H1 (cell line): ENCODE results near the gene COMMD6. TPM values are rescaled to one million over a fixed set of nuclear protein-coding genes. Genes with fewer than 3 reads are reported as not detected.

ENCODE experiments used
- CTCF ChIA-PET: fragments of 300-600 bp; sonication (Branson Sonifier 250); formaldehyde crosslinking; loops from one replicate; lab custom pipeline; 2021; ENCODE audit not compliant: partially characterized antibody; lab: Charles Lee
- POLR2A ChIA-PET: fragments of 300-600 bp; sonication (Branson Sonifier 250); formaldehyde crosslinking; loops from one replicate; lab custom pipeline; 2021; ENCODE audit warnings: inconsistent platforms; ENCODE audit not compliant: partially characterized antibody; lab: Charles Lee
- DNase-seq, 2 experiments: peaks; one replicate each; pipeline versions ENCODE4 v3.0.0 to v3.0.0-alpha.2; 2010 to 2022; ENCODE audit warnings: low spot score in 2 of 2, low read depth in 1 of 2, mixed read lengths in 1 of 2
- FAIRE-seq: peaks from 2 replicates; lab custom pipeline; 2011; peaks lifted over from hg19 to GRCh38; lab: Jason Lieb, UNC
- H2AFZ ChIP-seq: 2 replicates; pipeline ENCODE4 v1.8.1; 2012; ENCODE audit warnings: low read length, inconsistent platforms
- H2AK5ac ChIP-seq: 2 replicates; pipeline ENCODE4 v1.6.1; 2013; ENCODE audit warnings: low read depth, low read length
- H2BK120ac ChIP-seq: replicated peaks from 2 replicates; pipeline ENCODE3; 2013; ENCODE audit warnings: low read depth, low read length, inconsistent platforms
- H2BK12ac ChIP-seq: 2 replicates; pipeline ENCODE4 v1.6.1; 2013; ENCODE audit warnings: low read depth, low read length
- H2BK15ac ChIP-seq: 2 replicates; pipeline ENCODE4 v1.6.1; 2013; ENCODE audit warnings: low read length
- H2BK20ac ChIP-seq: 2 replicates; pipeline ENCODE4 v1.6.1; 2013; ENCODE audit warnings: low read length
- H2BK5ac ChIP-seq: 2 replicates; pipeline ENCODE4 v1.6.1; 2013; ENCODE audit warnings: low read depth, low read length
- H3K14ac ChIP-seq: 2 replicates; pipeline ENCODE4 v1.6.1; 2013; ENCODE audit warnings: inconsistent platforms; ENCODE audit not compliant: insufficient read length
- H3K18ac ChIP-seq: 2 replicates; pipeline ENCODE4 v1.6.1; 2013; ENCODE audit warnings: low read length; ENCODE audit errors: extremely low read depth
- H3K23ac ChIP-seq: 2 replicates; pipeline ENCODE4 v1.6.1; 2013; ENCODE audit warnings: inconsistent platforms; ENCODE audit not compliant: insufficient read length
- H3K23me2 ChIP-seq: 2 replicates; pipeline ENCODE4 v1.6.1; 2013; ENCODE audit warnings: low read depth, low read length
- H3K27ac ChIP-seq: 2 replicates; pipeline ENCODE4 v1.6.1; 2011; ENCODE audit warnings: low read depth, low read length, inconsistent platforms
- H3K27me3 ChIP-seq, 4 experiments: replicated peaks in 1 of 4; 1 replicate in 1 of 4; 2 replicates in 3 of 4; pipeline versions ENCODE4 v1.6.1 to v1.8.1; 2011 to 2013; ENCODE audit warnings: low read length in 3 of 4, mild to moderate bottlenecking in 3 of 4, inconsistent platforms in 2 of 4, mixed read lengths in 2 of 4, moderate library complexity in 1 of 4; ENCODE audit not compliant: control insufficient read depth in 3 of 4, insufficient read depth in 3 of 4; ENCODE audit errors: extremely low read depth in 1 of 4
- H3K36me3 ChIP-seq, 4 experiments: 2 replicates each; pipeline versions ENCODE4 v1.6.1 to v1.8.1; 2011 to 2013; ENCODE audit warnings: mild to moderate bottlenecking in 4 of 4, low read length in 3 of 4, moderate library complexity in 2 of 4, control low read depth in 1 of 4, inconsistent platforms in 1 of 4; ENCODE audit not compliant: insufficient read depth in 4 of 4, control insufficient read depth in 2 of 4
- H3K4ac ChIP-seq: replicated peaks from 2 replicates; pipeline ENCODE3; 2013; ENCODE audit warnings: low read length, low read depth, mixed read lengths, inconsistent platforms; ENCODE audit not compliant: insufficient read length
- H3K4me1 ChIP-seq, 4 experiments: replicated peaks in 1 of 4; 1 replicate in 1 of 4; 2 replicates in 3 of 4; pipeline versions ENCODE4 v1.6.1 to v1.8.1; 2011 to 2013; ENCODE audit warnings: low read length in 3 of 4, inconsistent platforms in 2 of 4, mixed read lengths in 1 of 4; ENCODE audit not compliant: insufficient read depth in 4 of 4, control insufficient read depth in 3 of 4
- H3K4me2 ChIP-seq, 2 experiments: 2 replicates each; pipeline versions ENCODE4 v1.6.1 to v1.8.1; 2011 to 2013; ENCODE audit warnings: low read depth in 2 of 2, low read length in 2 of 2, control low read depth in 1 of 2, inconsistent platforms in 1 of 2, mild to moderate bottlenecking in 1 of 2; ENCODE audit not compliant: insufficient read depth in 1 of 2
- H3K4me3 ChIP-seq, 4 experiments: fragments of 200-600, 300-600 bp in 1 of 4; sonication (generic), shearing (Covaris generic), sonication (Bioruptor Twin) in 1 of 4; 2 replicates each; pipeline versions ENCODE4 v1.5.1 to v1.8.1; 2011 to 2016; ENCODE audit warnings: low read length in 4 of 4, low read depth in 3 of 4, control low read depth in 2 of 4, inconsistent platforms in 2 of 4, mild to moderate bottlenecking in 2 of 4, mixed read lengths in 1 of 4, moderate library complexity in 1 of 4; ENCODE audit not compliant: insufficient read depth in 2 of 4; ENCODE audit errors: extremely low read depth in 1 of 4
- H3K56ac ChIP-seq: replicated peaks from 2 replicates; pipeline ENCODE3; 2013; ENCODE audit warnings: low read depth, mild to moderate bottlenecking, mixed read lengths, low read length, inconsistent platforms; ENCODE audit not compliant: insufficient read length
- H3K79me1 ChIP-seq: 2 replicates; pipeline ENCODE4 v1.6.1; 2013; ENCODE audit warnings: low read depth, low read length, control low read depth
- H3K79me2 ChIP-seq, 2 experiments: 2 replicates each; pipeline versions ENCODE4 v1.6.1 to v1.8.1; 2012 to 2013; ENCODE audit warnings: low read length in 2 of 2, mild to moderate bottlenecking in 2 of 2, inconsistent platforms in 1 of 2; ENCODE audit not compliant: insufficient read depth in 2 of 2, control insufficient read depth in 1 of 2
- H3K9ac ChIP-seq, 4 experiments: replicated peaks in 1 of 4; 1 replicate in 1 of 4; 2 replicates in 3 of 4; pipeline versions ENCODE4 v1.6.1 to v1.8.1; 2011 to 2013; ENCODE audit warnings: low read depth in 3 of 4, low read length in 3 of 4, control low read depth in 2 of 4, mild to moderate bottlenecking in 2 of 4, moderate library complexity in 2 of 4, inconsistent platforms in 1 of 4; ENCODE audit errors: extremely low read depth in 1 of 4
- H3K9me3 ChIP-seq, 2 experiments: 2 replicates each; pipeline versions ENCODE4 v1.6.1 to v1.8.1; 2012 to 2013; ENCODE audit warnings: mild to moderate bottlenecking in 2 of 2, moderate library complexity in 2 of 2, control low read depth in 1 of 2, inconsistent platforms in 1 of 2, low read depth in 1 of 2, low read length in 1 of 2, mixed read lengths in 1 of 2; ENCODE audit not compliant: insufficient read depth in 2 of 2
- H4K20me1 ChIP-seq, 2 experiments: replicated peaks in 1 of 2; 2 replicates each; pipeline versions ENCODE3 to v1.8.1; 2011 to 2013; ENCODE audit warnings: inconsistent platforms in 2 of 2, low read length in 2 of 2, mild to moderate bottlenecking in 1 of 2; ENCODE audit not compliant: insufficient read depth in 2 of 2, control insufficient read depth in 1 of 2
- H4K5ac ChIP-seq: 2 replicates; pipeline ENCODE4 v1.6.1; 2013; ENCODE audit warnings: low read length, low read depth, mixed read lengths, inconsistent platforms; ENCODE audit not compliant: insufficient read length
- H4K8ac ChIP-seq: 2 replicates; pipeline ENCODE4 v1.8.0; 2013; ENCODE audit warnings: mild to moderate bottlenecking, moderate library complexity, low read length, inconsistent platforms; ENCODE audit not compliant: insufficient read depth; ENCODE audit errors: extremely low read depth
- H4K91ac ChIP-seq: replicated peaks from 2 replicates; pipeline ENCODE3; 2013; ENCODE audit warnings: low read length, mixed read lengths, inconsistent platforms; ENCODE audit not compliant: insufficient read length
- BCL11A ChIP-seq, 2 experiments: IDR thresholded peaks; one replicate each; pipeline ENCODE4 v1.6.1; 2011; ENCODE audit warnings: low read depth in 2 of 2, low read length in 2 of 2, mild to moderate bottlenecking in 2 of 2
- CEBPB ChIP-seq: IDR thresholded peaks from 2 replicates; pipeline ENCODE4 v1.6.1; 2012; ENCODE audit warnings: low read depth, low read length
- KDM5A ChIP-seq: fragments of 200-600 bp; IDR thresholded peaks from 2 replicates; pipeline ENCODE4 v1.7.1; 2012; ENCODE audit warnings: mild to moderate bottlenecking, low read length, inconsistent platforms, mixed read lengths
- SAP30 ChIP-seq: fragments of 300-600 bp; sonication (generic); IDR thresholded peaks from 2 replicates; pipeline ENCODE4 v1.7.1; 2012; ENCODE audit warnings: low read length, moderate library complexity, mild to moderate bottlenecking, inconsistent platforms; ENCODE audit not compliant: insufficient read depth, insufficient replicate concordance
- USF2 ChIP-seq: IDR thresholded peaks from 2 replicates; pipeline ENCODE4 v1.6.1; 2011; ENCODE audit warnings: low read length, improper control_type of control experiment
- WGBS, 2 experiments: shearing (Covaris generic) in 1 of 2; methylation state at CpG; one replicate each; pipeline versions ENCODE4 v1.1.6 to v1.1.7; 2013 to 2015; ENCODE audit warnings: low lambda C conversion rate in 2 of 2, mixed read lengths in 2 of 2, inconsistent platforms in 1 of 2, low coverage in 1 of 2, missing lambda C conversion rate in 1 of 2; ENCODE audit not compliant: insufficient replicate concordance in 2 of 2, insufficient coverage in 1 of 2, insufficient read length in 1 of 2; ENCODE audit errors: extremely low coverage in 1 of 2, missing lambda C conversion rate in 1 of 2; 5-methylcytosine and 5-hydroxymethylcytosine counted together
- polyA plus RNA-seq, 7 experiments: library from polyadenylated mRNA; depleted of rRNA in 3 of 7; stranded (reverse) in 5 of 7; unstranded in 2 of 7; fragments of >200 nt in 5 of 7; fragments of 200-250 nt in 2 of 7; gene quantifications; 1 replicate in 5 of 7; 2 replicates in 1 of 7; 4 replicates in 1 of 7; pipeline versions ENCODE4 v1.2.1 to v1.2.3, GENCODE V29; 2011 to 2013; ENCODE audit warnings: missing spikeins in 2 of 7, mixed read lengths in 2 of 7
- total RNA-seq: library from RNA; stranded (reverse); fragmentation: NEBNext Ultra II Directional; extraction: Animal tissue kit (Norgen Biotek cat#: 25700); gene quantifications from 2 replicates; pipeline ENCODE4 v1.2.1, GENCODE V29; 2021

COMMD6 gene
- total and polyA plus RNA-seq, 2 of the 8 experiments (the other 6 are each of a cell fraction or from before 2014, with no cell fraction given), result 53.2 to 122 TPM

GRCh38 chr13:75492389-75492788 is 45.3 kb downstream of the COMMD6 start:
- POLR2A ChIA-PET, result no interaction called here

More at GRCh38 chr13:75492389-75492788, 45.3 kb downstream of the COMMD6 start:
- H3K79me1 ChIP-seq, result no peaks in the 10 kb centered on the region
- no peaks in the 10 kb centered on the region for H3K4me1 ChIP-seq
- no peak overlapping the region for H3K9ac ChIP-seq
- H3K27ac ChIP-seq, result no peak overlapping the region
- no peak overlapping the region for H2BK12ac ChIP-seq
- no peaks in the 10 kb centered on the region for H3K23me2 ChIP-seq
- CTCF ChIA-PET, result interaction anchor here (1.2 to 1.8 kb wide), 2 partner anchors 10 to 30 kb away, joined by 4 to 5 read pairs; partner anchors contain the start of gene TBC1D4
- no peaks in the 10 kb centered on the region for H4K20me1 ChIP-seq
- H2BK5ac ChIP-seq, result no peak overlapping the region
- H2BK15ac ChIP-seq, result no peak overlapping the region
- H4K5ac ChIP-seq, result no peak overlapping the region
- H4K91ac ChIP-seq, result no peak overlapping the region
- no peak overlapping the region for H4K8ac ChIP-seq
- H3K23ac ChIP-seq, result no peak overlapping the region
- no peaks in the 10 kb centered on the region for H3K36me3 ChIP-seq
- H3K9me3 ChIP-seq, result no peaks in the 10 kb centered on the region
- no peaks in the 10 kb centered on the region for H3K27me3 ChIP-seq
- no peak overlapping the region for H3K4ac ChIP-seq
- no peak overlapping the region for H2AFZ ChIP-seq
- FAIRE-seq (no peak), DNase-seq (no peak)
- no peak overlapping the region for H2BK120ac ChIP-seq
- no peaks in the 10 kb centered on the region for H3K79me2 ChIP-seq
- no peak overlapping the region for H3K18ac ChIP-seq
- no peak overlapping the region for H3K56ac ChIP-seq
- no peak overlapping the region for H2BK20ac ChIP-seq
- no peak overlapping the region for H3K14ac ChIP-seq
- 93% methylated on average over 5 of the region's 5 CpGs; no CpG with 5 or more reads in 1 of the 2 experiments for WGBS, 2 experiments
- H3K4me2 ChIP-seq, result no peak overlapping the region
- no peak overlapping the region for H3K4me3 ChIP-seq
- TF ChIP-seq CEBPB (peak; percentile 76), BCL11A (IDR thresholded peaks at IDR 0.05; ENCODE audit: low read depth in 2 of 2, low read length in 2 of 2) (no peak), KDM5A (no peak), SAP30 (no peak), USF2 (no peak)
- TF ChIP-seq, all 59 proteins: peak for 1
- no peak overlapping the region for H2AK5ac ChIP-seq
